Muscle layer of colon (tissue), 2 donors: ENCODE data around the gene VAT1L.

Experiments used
- H3K27ac ChIP-seq: one replicate; pipeline ENCODE4 v1.7.0; 2013; ENCODE audit warnings: low read depth, mild to moderate bottlenecking, low read length, moderate library complexity
- H3K27me3 ChIP-seq, 2 donors: one replicate each; pipeline ENCODE4 v1.7.0; 2013; ENCODE audit warnings: low read length in 2 of 2, mild to moderate bottlenecking in 2 of 2; ENCODE audit not compliant: insufficient read depth in 2 of 2, control insufficient read depth in 1 of 2
- H3K36me3 ChIP-seq: one replicate; pipeline ENCODE4 v1.7.0; 2013; ENCODE audit warnings: mild to moderate bottlenecking, low read length; ENCODE audit not compliant: insufficient read depth
- H3K4me1 ChIP-seq: one replicate; pipeline ENCODE4 v1.7.0; 2013; ENCODE audit warnings: mild to moderate bottlenecking, low read length; ENCODE audit not compliant: insufficient read depth
- H3K4me3 ChIP-seq, 2 donors: one replicate each; pipeline ENCODE4 v1.7.0; 2013; ENCODE audit warnings: low read length in 2 of 2, low read depth in 1 of 2, mild to moderate bottlenecking in 1 of 2, moderate library complexity in 1 of 2
- H3K9ac ChIP-seq: one replicate; pipeline ENCODE4 v1.7.0; 2013; ENCODE audit warnings: low read length
- H3K9me3 ChIP-seq: one replicate; pipeline ENCODE4 v1.7.0; 2013; ENCODE audit warnings: mild to moderate bottlenecking, low read length
- donor health status: abdominal sarcoma.
- donor health status: Adenocarcinoma of cecum.

The VAT1L gene

GRCh38 chr16:78022347-78023060, 234.1 kb downstream of the VAT1L start, which contains the start of gene CLEC3A:
CLEC3A (plus strand) TSS chr16:78022548; CDS start chr16:78022627, 79 bp downstream.
- Histone ChIP-seq H3K27ac (no peak within 1 kb of the TSS), H3K36me3 (no peaks in the 10 kb centered on the region), H3K4me1 (no peaks in the 10 kb centered on the region), H3K9me3 (no peaks in the 10 kb centered on the region), H3K4me3 (no peak within 1 kb of the TSS), H3K27me3 (no peaks in the 10 kb centered on the region), H3K9ac (no peak within 1 kb of the TSS)

DNA sequence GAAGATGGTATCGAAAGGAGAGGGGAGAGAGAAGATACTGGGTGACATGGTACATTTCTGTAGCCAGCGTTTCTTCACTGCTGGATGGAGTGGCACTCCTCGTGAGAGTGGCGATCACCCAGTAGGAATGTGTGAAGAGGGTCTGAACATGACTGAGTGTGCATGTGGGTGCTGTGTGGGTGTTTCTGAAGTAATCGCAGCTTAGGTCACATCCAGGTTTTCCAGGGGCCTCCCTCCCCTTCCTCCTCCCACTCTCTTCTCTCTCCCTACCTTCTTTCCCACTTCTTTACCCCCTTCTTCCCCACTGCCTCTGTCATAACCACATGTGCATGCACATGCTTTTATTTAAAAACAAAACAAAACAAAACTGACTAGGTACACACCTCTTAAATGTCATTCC, 235.8 kb downstream of the VAT1L start:
- no peaks in the 10 kb centered on the region for H3K9me3 ChIP-seq
- no peak overlapping the region for H3K9ac ChIP-seq
- H3K4me3 ChIP-seq = no peak overlapping the region
- no peaks in the 10 kb centered on the region for H3K4me1 ChIP-seq
- no peaks in the 10 kb centered on the region for H3K36me3 ChIP-seq
- H3K27me3 ChIP-seq = no peaks in the 10 kb centered on the region
- no peak overlapping the region for H3K27ac ChIP-seq

DNA sequence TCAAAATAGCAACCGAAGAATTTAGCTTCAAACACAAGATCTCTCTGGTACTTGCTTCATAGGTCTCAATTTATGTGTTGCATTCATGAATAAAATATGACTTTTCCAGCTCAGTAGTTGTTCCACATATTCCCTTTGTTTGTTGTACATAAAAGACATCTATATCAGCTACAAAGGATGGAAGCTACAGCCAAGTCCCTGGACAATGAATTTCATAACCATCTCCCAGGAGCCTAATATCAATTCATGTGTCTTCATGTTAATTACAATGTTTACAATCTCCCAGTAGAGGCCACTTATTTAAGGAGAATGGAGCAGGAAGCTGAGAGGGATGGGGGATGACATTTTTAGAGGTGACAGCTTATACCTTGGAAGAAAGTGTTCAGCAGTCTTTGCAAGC, 237.3 kb downstream of the VAT1L start:
- no peaks in the 10 kb centered on the region for H3K36me3 ChIP-seq
- no peak overlapping the region for H3K9ac ChIP-seq
- no peaks in the 10 kb centered on the region for H3K9me3 ChIP-seq
- no peak overlapping the region for H3K4me3 ChIP-seq
- H3K4me1 ChIP-seq = no peaks in the 10 kb centered on the region
- H3K27ac ChIP-seq = no peak overlapping the region
- H3K27me3 ChIP-seq = no peaks in the 10 kb centered on the region

- Histone ChIP-seq H3K4me3 (no peak overlapping the region), H3K27ac (no peak overlapping the region), H3K4me1 (no peaks in the 10 kb centered on the region), H3K9me3 (no peaks in the 10 kb centered on the region), H3K9ac (no peak overlapping the region), H3K36me3 (no peaks in the 10 kb centered on the region), H3K27me3 (no peaks in the 10 kb centered on the region)
Measured at GRCh38 chr16:78028018-78028417, 239.7 kb downstream of the VAT1L start.
